ENCODE results near the gene ANKRD28.
A peak's percentile ranks its signal among the peaks of the same experiment; 100 is the strongest.

ANKRD28 gene

GRCh38 chr3:15649341-15649740 is 148.4 kb downstream of the ANKRD28 start:
- CTCF ChIA-PET, result interaction anchor here (0.8 to 2.7 kb wide), 12 partner anchors 9 to 382 kb away, joined by 3 to 9 read pairs (median 4); no protein-coding TSS in a partner anchor
- POLR2A ChIA-PET, result no interaction called here
- TF ChIP-seq, protein P1, sequence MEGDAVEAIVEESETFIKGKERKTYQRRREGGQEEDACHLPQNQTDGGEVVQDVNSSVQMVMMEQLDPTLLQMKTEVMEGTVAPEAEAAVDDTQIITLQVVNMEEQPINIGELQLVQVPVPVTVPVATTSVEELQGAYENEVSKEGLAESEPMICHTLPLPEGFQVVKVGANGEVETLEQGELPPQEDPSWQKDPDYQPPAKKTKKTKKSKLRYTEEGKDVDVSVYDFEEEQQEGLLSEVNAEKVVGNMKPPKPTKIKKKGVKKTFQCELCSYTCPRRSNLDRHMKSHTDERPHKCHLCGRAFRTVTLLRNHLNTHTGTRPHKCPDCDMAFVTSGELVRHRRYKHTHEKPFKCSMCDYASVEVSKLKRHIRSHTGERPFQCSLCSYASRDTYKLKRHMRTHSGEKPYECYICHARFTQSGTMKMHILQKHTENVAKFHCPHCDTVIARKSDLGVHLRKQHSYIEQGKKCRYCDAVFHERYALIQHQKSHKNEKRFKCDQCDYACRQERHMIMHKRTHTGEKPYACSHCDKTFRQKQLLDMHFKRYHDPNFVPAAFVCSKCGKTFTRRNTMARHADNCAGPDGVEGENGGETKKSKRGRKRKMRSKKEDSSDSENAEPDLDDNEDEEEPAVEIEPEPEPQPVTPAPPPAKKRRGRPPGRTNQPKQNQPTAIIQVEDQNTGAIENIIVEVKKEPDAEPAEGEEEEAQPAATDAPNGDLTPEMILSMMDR (IDR thresholded peaks at IDR 0.05; ENCODE audit: control extremely low read depth, extremely low read depth, low read depth, missing control alignments), result no peak
- DNase-seq (ENCODE audit: extremely low spot score), result no peak

GRCh38 chr3:15647611-15648167 is 150.1 kb downstream of the ANKRD28 start:
- DNase-seq (ENCODE audit: extremely low spot score), result peak; percentile 72
- ChIA-PET POLR2A (no interaction called here), CTCF (interaction anchor here (0.9 to 2.7 kb wide), 4 partner anchors 11 to 151 kb away, joined by 3 to 9 read pairs (median 4); partner anchors contain the start of gene ANKRD28)
- TF ChIP-seq, protein P1 (IDR thresholded peaks at IDR 0.05; ENCODE audit: control extremely low read depth, extremely low read depth, low read depth, missing control alignments), result no peak

- TF ChIP-seq, protein P1 (IDR thresholded peaks at IDR 0.05; ENCODE audit: control extremely low read depth, extremely low read depth, low read depth, missing control alignments), result no peak
- POLR2A ChIA-PET, result no interaction called here
- DNase-seq (ENCODE audit: extremely low spot score), result no peak
- CTCF ChIA-PET, result interaction anchor here (0.9 to 2.7 kb wide), 5 partner anchors 12 to 151 kb away, joined by 3 to 9 read pairs (median 4); partner anchors contain the start of gene ANKRD28
These were observed 150.8 kb downstream of the ANKRD28 start for GRCh38 chr3:15646851-15647511.

DNA sequence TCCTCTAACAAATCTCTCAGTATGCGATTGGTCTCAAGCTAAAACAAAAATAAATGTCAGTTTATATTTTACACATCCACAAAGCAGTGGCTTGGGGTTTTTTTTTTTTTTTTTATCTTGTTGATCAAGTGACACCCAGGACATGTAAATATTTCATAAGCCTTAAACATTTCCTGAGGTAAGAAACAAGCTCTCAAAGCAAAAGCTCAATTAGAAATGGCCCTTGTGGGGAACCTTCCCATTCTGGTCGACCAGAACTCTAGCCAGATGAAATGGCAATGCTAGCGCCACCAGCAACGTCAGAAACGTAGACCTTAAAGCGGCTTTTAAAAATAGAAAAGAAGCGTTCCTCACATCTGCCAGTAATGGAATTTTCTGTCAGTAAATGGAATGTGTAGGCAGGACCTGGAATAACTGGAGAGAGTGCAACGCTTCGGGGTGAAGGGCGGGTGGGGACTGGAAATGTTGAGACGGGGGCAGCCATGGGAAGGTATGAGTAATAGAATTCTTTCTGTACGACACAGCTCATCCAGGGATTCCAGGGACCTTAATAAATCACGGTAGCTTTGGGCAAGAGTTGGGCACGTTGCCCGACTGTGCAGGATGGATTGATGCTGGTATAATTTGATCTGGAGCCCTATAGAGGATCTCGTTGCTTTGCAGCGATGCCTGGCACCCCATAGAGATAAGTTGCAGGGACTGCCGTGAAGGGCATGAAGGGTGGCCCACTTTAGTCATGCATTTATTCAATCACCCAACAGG is 151.9 kb downstream of the ANKRD28 start:
- TF ChIP-seq, protein P1 (IDR thresholded peaks at IDR 0.05; ENCODE audit: control extremely low read depth, extremely low read depth, low read depth, missing control alignments), result no peak
- DNase-seq (ENCODE audit: extremely low spot score), result no peak
- ChIA-PET POLR2A (no interaction called here), CTCF (interaction anchor here (1.1 to 1.8 kb wide), 2 partner anchors 11 to 16 kb away, joined by 5 to 9 read pairs; no protein-coding TSS in a partner anchor)

GRCh38 chr3:15645246-15645645 is 152.5 kb downstream of the ANKRD28 start:
- ChIA-PET POLR2A (no interaction called here), CTCF (interaction anchor here (1.1 to 1.8 kb wide), 2 partner anchors 10 to 15 kb away, joined by 5 to 9 read pairs; no protein-coding TSS in a partner anchor)
- no peak for DNase-seq (ENCODE audit: extremely low spot score)
- TF ChIP-seq, protein P1 (IDR thresholded peaks at IDR 0.05; ENCODE audit: control extremely low read depth, extremely low read depth, low read depth, missing control alignments), result no peak

- ChIA-PET POLR2A (no interaction called here), CTCF (interaction anchor here (1.1 to 1.9 kb wide), 2 partner anchors 8 to 11 kb away, joined by 3 to 6 read pairs; no protein-coding TSS in a partner anchor)
- DNase-seq (ENCODE audit: extremely low spot score), result no peak
- TF ChIP-seq, protein P1 (IDR thresholded peaks at IDR 0.05; ENCODE audit: control extremely low read depth, extremely low read depth, low read depth, missing control alignments), result no peak
These were observed 158.9 kb downstream of the ANKRD28 start for GRCh38 chr3:15638891-15639262.

Measured in GM10248 (cell line).